K562 (cell line): ENCODE data around the gene HIVEP1. TPM values are rescaled to one million over a fixed set of nuclear protein-coding genes. Genes with fewer than 3 reads are reported as not detected.
A peak's percentile ranks its signal among the peaks of the same experiment; 100 is the strongest.

Experiments
- CHD2 ChIP-seq: IDR thresholded peaks from 2 replicates; pipeline ENCODE4 v1.6.1; 2011; ENCODE audit warnings: low read depth, low read length
- CREB1 ChIP-seq, 2 experiments: sonication (generic) in 1 of 2; formaldehyde crosslinking in 1 of 2; IDR thresholded peaks; 2 replicates each; pipeline versions ENCODE4 v1.6.1 to v1.8.0; 2012 to 2022; ENCODE audit warnings: inconsistent platforms in 1 of 2, mild to moderate bottlenecking in 1 of 2, missing genetic modification reagents in 1 of 2, moderate library complexity in 1 of 2
- CREM ChIP-seq: IDR thresholded peaks from 2 replicates; pipeline ENCODE4 v1.6.1; 2014; ENCODE audit warnings: antibody characterized with exemption, low read depth
- ETV1 ChIP-seq: fragments of 450-650 bp; conservative IDR thresholded peaks from 2 replicates; pipeline ENCODE4 v1.6.1; 2016; ENCODE audit warnings: missing genetic modification characterization, control low read depth, low read depth, missing compliant biosample characterization
- GATAD2B ChIP-seq: fragments of 450-650 bp; IDR thresholded peaks from 2 replicates; pipeline ENCODE4 v1.6.1; 2017; ENCODE audit warnings: mild to moderate bottlenecking, borderline replicate concordance
- MAFF ChIP-seq: IDR thresholded peaks from 2 replicates; pipeline ENCODE4 v1.6.1; 2012; ENCODE audit warnings: low read length, improper control_type of control experiment
- NFE2L1 ChIP-seq: fragments of 450-650 bp; IDR thresholded peaks from 2 replicates; pipeline ENCODE4 v1.6.1; 2016; ENCODE audit warnings: missing genetic modification characterization, low read depth, mild to moderate bottlenecking, missing compliant biosample characterization, moderate library complexity, borderline replicate concordance
- NONO ChIP-seq, 2 experiments: fragments of 200-400 bp in 1 of 2; fragments of 450-650 bp in 1 of 2; formaldehyde crosslinking in 1 of 2; IDR thresholded peaks; 2 replicates each; pipeline ENCODE4 v1.6.1; 2017; ENCODE audit warnings: low read depth in 2 of 2, mild to moderate bottlenecking in 2 of 2, moderate library complexity in 2 of 2, low read length in 1 of 2
- PHF8 ChIP-seq: fragments of 200-600 bp; sonication (generic); IDR thresholded peaks from 2 replicates; pipeline ENCODE4 v1.6.1; 2012; ENCODE audit warnings: mixed run types, mild to moderate bottlenecking, inconsistent platforms, low read length, moderate library complexity, borderline replicate concordance
- ZBTB7A ChIP-seq: IDR thresholded peaks from 2 replicates; pipeline ENCODE4 v1.6.1; 2011; ENCODE audit warnings: low read depth, mild to moderate bottlenecking, low read length, moderate library complexity, borderline replicate concordance; ENCODE audit not compliant: control insufficient read depth
- ZNF408 ChIP-seq: fragments of 250-450 bp; sonication (Bioruptor Pico); IDR thresholded peaks from 2 replicates; pipeline ENCODE4 v1.4.0; 2020; ENCODE audit warnings: low read depth, mild to moderate bottlenecking, moderate library complexity
- ZNF740 ChIP-seq, 3 experiments: fragments of 200-800 bp in 1 of 3; sonication (Bioruptor generic) in 1 of 3; sonication (generic) in 1 of 3; formaldehyde crosslinking in 1 of 3; IDR thresholded peaks; 2 replicates each; pipeline versions ENCODE4 v1.6.1 to v1.8.0; 2016 to 2022; ENCODE audit warnings: mild to moderate bottlenecking in 2 of 3, missing compliant biosample characterization in 2 of 3, missing genetic modification characterization in 2 of 3, missing genetic modification reagents in 1 of 3
- ZNF830 ChIP-seq: fragments of 250-450 bp; sonication (Bioruptor Pico); IDR thresholded peaks from 2 replicates; pipeline ENCODE4 v1.5.0; 2021; ENCODE audit warnings: mild to moderate bottlenecking
- ZSCAN29 ChIP-seq: fragments of 450-650 bp; IDR thresholded peaks from 2 replicates; pipeline ENCODE4 v1.6.1; 2017
- polyA plus RNA-seq, 8 experiments: library from polyadenylated mRNA; depleted of rRNA in 4 of 8; stranded (reverse) in 5 of 8; unstranded in 3 of 8; fragments of >200 nt; fragmentation: Nextera tagmentation in 2 of 8; fragmentation: Illumina TruSeq in 1 of 8; extraction: Ambion mirVana in 2 of 8; extraction: Trizol in 1 of 8; gene quantifications; 2 replicates each; pipeline versions ENCODE4 v1.2.1 to v1.2.3, GENCODE V29; 2011 to 2014; ENCODE audit warnings: inconsistent platforms in 1 of 8, missing spikeins in 1 of 8
- total RNA-seq, 7 experiments: library from RNA; depleted of rRNA in 6 of 7; stranded (reverse); fragments of >200 nt in 6 of 7; fragmentation: Illumina TruSeq in 2 of 7; extraction: Trizol in 2 of 7; gene quantifications; 2 replicates each; pipeline versions ENCODE4 v1.2.1 to v1.2.3, GENCODE V29; 2011 to 2021; ENCODE audit warnings: low replicate concordance in 1 of 7
- TF ChIP-seq, protein P1 (sequence below): fragments of 450-650 bp; formaldehyde crosslinking; IDR thresholded peaks from 2 replicates; pipeline ENCODE4 v1.4.0; 2022; ENCODE audit warnings: missing genetic modification characterization
- TF ChIP-seq, protein P2 (sequence below), 2 experiments: fragments of 450-650 bp; IDR thresholded peaks; 2 replicates each; pipeline ENCODE4 v1.6.1; 2018; ENCODE audit warnings: mild to moderate bottlenecking in 2 of 2, low read depth in 1 of 2; ENCODE audit not compliant: partially characterized antibody in 2 of 2
- TF ChIP-seq, protein P3 (sequence below), 2 experiments: IDR thresholded peaks; 2 replicates each; pipeline ENCODE4 v1.6.1; 2012; ENCODE audit warnings: improper control_type of control experiment in 2 of 2, low read depth in 2 of 2, low read length in 2 of 2, borderline replicate concordance in 1 of 2

HIVEP1 gene
- total and polyA plus RNA-seq, 9 of the 15 experiments (the other 6 are each of a cell fraction or from before 2014, with no cell fraction given), result 6.0 to 33.3 (median 21.7) TPM

- TF ChIP-seq, protein P1, sequence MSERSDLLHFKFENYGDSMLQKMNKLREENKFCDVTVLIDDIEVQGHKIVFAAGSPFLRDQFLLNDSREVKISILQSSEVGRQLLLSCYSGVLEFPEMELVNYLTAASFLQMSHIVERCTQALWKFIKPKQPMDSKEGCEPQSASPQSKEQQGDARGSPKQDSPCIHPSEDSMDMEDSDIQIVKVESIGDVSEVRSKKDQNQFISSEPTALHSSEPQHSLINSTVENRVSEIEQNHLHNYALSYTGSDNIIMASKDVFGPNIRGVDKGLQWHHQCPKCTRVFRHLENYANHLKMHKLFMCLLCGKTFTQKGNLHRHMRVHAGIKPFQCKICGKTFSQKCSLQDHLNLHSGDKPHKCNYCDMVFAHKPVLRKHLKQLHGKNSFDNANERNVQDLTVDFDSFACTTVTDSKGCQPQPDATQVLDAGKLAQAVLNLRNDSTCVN (CRISPR knock-in tag), result no peak
- TF ChIP-seq, protein P2, sequence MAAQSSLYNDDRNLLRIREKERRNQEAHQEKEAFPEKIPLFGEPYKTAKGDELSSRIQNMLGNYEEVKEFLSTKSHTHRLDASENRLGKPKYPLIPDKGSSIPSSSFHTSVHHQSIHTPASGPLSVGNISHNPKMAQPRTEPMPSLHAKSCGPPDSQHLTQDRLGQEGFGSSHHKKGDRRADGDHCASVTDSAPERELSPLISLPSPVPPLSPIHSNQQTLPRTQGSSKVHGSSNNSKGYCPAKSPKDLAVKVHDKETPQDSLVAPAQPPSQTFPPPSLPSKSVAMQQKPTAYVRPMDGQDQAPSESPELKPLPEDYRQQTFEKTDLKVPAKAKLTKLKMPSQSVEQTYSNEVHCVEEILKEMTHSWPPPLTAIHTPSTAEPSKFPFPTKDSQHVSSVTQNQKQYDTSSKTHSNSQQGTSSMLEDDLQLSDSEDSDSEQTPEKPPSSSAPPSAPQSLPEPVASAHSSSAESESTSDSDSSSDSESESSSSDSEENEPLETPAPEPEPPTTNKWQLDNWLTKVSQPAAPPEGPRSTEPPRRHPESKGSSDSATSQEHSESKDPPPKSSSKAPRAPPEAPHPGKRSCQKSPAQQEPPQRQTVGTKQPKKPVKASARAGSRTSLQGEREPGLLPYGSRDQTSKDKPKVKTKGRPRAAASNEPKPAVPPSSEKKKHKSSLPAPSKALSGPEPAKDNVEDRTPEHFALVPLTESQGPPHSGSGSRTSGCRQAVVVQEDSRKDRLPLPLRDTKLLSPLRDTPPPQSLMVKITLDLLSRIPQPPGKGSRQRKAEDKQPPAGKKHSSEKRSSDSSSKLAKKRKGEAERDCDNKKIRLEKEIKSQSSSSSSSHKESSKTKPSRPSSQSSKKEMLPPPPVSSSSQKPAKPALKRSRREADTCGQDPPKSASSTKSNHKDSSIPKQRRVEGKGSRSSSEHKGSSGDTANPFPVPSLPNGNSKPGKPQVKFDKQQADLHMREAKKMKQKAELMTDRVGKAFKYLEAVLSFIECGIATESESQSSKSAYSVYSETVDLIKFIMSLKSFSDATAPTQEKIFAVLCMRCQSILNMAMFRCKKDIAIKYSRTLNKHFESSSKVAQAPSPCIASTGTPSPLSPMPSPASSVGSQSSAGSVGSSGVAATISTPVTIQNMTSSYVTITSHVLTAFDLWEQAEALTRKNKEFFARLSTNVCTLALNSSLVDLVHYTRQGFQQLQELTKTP (IDR thresholded peaks at IDR 0.05; ENCODE audit: low read depth in 1 of 2, partially characterized antibody in 2 of 2), result peak in 1 of 2 experiments; percentile 25
- TF ChIP-seq PHF8 (peak; percentile 36; the same call in 1 of the 2 replicates), ZBTB7A (peak; percentile 45; the same call in 1 of the 2 replicates), NONO (IDR thresholded peaks at IDR 0.05; ENCODE audit: low read depth in 2 of 2, low read length in 1 of 2) (0 out of 4 replicates have a peak, but pooled peaks of 1 of the 2 experiments have one; percentile 17), CHD2 (0 out of 2 replicates have a peak, but pooled peaks have one; percentile 4), ETV1 (tag) (no peak), CREB1 (IDR thresholded peaks at IDR 0.05) (no peak; the same call in 1 of the 2 replicates), CREB1 (CRISPR knock-in tag; IDR thresholded peaks at IDR 0.05) (no peak), NFE2L1 (tag) (no peak), GATAD2B (peak; percentile 74), CREM (0 out of 2 replicates have a peak, but pooled peaks have one; percentile 2), MAFF (no peak), ZNF408 (CRISPR knock-in tag) (no peak), ZSCAN29 (peak; percentile 24; the same call in 1 of the 2 replicates), ZNF830 (CRISPR knock-in tag) (no peak), ZNF740 (CRISPR knock-in tag; IDR thresholded peaks at IDR 0.05) (peak; percentile 48; the same call in 1 of the 2 replicates), ZNF740 (tag; IDR thresholded peaks at IDR 0.05) (no peak; a peak in 1 of 4 replicates)
- TF ChIP-seq, protein P3, sequence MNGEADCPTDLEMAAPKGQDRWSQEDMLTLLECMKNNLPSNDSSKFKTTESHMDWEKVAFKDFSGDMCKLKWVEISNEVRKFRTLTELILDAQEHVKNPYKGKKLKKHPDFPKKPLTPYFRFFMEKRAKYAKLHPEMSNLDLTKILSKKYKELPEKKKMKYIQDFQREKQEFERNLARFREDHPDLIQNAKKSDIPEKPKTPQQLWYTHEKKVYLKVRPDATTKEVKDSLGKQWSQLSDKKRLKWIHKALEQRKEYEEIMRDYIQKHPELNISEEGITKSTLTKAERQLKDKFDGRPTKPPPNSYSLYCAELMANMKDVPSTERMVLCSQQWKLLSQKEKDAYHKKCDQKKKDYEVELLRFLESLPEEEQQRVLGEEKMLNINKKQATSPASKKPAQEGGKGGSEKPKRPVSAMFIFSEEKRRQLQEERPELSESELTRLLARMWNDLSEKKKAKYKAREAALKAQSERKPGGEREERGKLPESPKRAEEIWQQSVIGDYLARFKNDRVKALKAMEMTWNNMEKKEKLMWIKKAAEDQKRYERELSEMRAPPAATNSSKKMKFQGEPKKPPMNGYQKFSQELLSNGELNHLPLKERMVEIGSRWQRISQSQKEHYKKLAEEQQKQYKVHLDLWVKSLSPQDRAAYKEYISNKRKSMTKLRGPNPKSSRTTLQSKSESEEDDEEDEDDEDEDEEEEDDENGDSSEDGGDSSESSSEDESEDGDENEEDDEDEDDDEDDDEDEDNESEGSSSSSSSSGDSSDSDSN (IDR thresholded peaks at IDR 0.05; ENCODE audit: borderline replicate concordance in 1 of 2, low read depth in 2 of 2, low read length in 2 of 2), result 0 out of 4 replicates have a peak, but pooled peaks of 1 of the 2 experiments have one; percentile 34
These were observed 2.9 kb upstream of the HIVEP1 start (continued) for GRCh38 chr6:12009180-12009685.
